Skin epidermis (tissue), 12 donors: ENCODE results near the gene GNG12.
A peak's percentile ranks its signal among the peaks of the same experiment; 100 is the strongest.

ENCODE experiments used
- H3K27ac ChIP-seq, 21 experiments: fragments of 200-600 bp; sonication (generic) in 11 of 21; one replicate each; pipeline ENCODE4 v1.5.0; 2020; ENCODE audit warnings: mild to moderate bottlenecking in 3 of 21, inconsistent platforms in 2 of 21, moderate library complexity in 2 of 21
- H3K4me3 ChIP-seq, 7 experiments: fragments of 200-600 bp; sonication (generic) in 2 of 7; one replicate each; pipeline ENCODE4 v1.5.0; 2020; ENCODE audit warnings: inconsistent platforms in 2 of 7, mild to moderate bottlenecking in 2 of 7, moderate library complexity in 1 of 7

Gene GNG12

DNA sequence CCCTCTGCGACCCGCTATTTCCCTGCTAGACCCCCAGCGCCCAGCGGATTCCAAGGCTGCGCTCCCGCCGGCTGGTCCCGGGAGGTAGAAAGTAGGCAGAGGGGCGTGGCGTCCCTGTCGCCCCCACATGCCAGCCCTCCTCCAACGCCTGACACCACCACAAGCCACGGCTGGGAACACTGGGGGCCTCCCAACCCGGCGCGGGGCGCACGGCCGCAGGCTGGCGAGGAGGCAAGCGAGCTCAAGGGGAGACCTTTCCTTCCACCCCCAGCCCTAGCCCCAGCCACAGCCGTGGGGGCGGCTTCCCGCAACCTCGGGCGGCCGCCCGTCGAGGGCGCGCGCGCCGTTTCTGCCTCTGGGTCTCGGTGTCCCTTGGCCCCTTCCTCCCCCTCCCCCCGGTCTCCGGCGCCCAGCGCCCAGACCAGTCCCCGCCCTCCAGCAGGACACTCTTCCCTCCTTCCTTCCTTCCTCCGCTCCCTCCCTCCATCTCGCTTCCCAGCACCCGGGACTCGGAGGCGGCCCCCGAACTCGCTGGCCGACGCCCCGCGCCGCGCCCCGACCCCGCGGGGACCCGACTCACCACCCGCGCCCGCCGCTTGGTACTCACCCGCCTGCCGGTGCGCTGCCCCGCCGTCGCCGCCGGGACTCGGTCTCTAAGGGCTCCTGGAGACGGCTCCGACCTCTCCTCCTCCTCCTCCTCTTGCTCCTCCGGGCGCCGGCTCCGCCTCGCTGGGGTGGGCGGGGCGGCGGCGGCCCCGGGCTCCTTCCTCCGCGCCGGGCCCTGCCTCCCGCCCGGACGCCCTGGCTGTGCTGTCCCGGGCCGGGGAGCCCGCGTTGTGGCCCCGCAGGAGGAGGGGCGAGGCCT, at the start of gene GNG12:
TSS of gene GNG12 (minus strand) at position 731 of the 865 bp plus-strand sequence. CDS start 125,781 bp downstream, outside the sequence.
- Histone ChIP-seq H3K4me3 (peak within 1 kb of the TSS; percentile 53 to 90 (median 71)), H3K27ac (peak within 1 kb of the TSS; percentile 68 to 97 (median 88))

DNA sequence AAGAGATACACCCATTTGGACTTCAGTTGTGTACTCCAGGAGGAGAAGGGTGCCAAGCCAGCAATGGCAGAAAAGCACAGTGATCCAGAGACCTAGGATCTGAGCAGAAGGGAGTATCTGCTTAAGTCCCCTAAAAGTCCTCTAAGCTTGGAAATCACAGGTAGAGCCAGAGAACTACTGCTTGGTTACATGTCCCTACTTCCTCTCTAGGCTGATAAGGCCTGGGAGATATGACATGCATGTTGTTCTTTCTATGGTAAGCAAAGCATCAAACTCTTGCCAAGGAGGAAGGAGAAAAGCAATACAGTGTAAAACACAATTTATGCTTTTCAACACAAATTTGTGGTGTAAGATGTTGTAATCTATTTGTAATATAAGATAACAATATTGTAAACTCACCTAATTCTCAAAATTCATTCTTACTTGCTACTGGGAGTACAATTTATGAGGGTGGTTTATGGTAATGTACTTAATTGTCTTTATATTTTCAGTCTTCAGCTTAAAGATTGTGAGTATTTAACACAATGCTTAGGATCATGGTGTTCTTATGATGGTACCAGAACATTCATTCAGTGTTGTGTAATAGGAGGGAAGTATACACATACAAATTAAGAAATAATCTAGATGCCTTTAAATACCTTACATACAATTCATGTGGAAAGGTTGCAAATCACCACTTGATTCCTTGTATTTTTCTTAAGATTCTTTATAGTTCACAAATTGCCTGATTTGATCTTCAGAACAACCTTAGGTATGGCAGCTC, 49.1 kb upstream of the GNG12 start:
- H3K27ac ChIP-seq = no peak overlapping the region
- H3K4me3 ChIP-seq = no peak overlapping the region

DNA sequence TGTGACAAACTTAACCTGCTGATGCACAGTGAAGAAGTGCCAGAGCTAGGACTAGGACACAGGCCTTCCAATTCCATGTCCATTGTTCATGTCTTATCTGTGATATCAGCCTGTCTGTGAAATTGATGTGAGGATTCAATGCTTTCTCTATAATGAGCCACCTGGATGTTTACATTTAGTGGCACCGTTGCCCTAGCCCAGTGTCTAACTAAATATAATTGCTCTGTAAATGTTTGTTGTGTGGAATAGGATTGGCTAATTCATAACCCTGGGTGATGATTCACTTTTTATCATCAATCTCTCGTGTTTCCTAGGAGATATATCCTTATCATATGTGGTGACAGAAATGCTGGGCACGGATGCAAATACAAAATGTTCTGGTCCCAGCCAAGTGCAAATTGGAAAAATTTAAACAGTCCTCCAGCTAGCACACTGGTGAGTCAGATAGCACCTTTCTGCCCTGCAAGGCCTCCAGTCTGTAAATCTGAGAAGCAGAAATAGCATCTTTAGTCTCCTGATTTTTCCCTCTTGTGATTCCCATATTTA, 46.9 kb upstream of the GNG12 start:
- no peak overlapping the region for H3K4me3 ChIP-seq
- H3K27ac ChIP-seq = no peak overlapping the region

DNA sequence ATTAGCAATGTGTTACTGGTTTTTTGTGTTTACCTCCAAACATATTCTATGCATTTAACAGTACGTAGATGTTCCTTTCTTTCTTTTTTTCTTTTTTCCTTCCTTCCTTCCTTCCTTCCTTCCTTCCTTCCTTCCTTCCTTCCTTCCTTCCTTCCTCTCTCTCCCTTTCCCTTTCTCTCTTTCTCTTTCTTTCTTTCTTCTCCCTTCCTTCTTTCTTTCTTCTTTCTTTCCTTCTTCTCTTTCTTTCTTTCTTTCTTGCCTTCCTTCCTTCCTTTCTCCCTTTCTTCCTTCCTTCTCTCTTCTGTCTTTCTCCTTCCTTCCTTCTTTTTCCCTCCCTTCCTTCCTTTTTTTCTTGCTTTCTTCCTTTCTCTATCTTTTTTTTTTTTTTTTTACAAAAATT, 46.2 kb upstream of the GNG12 start:
- Histone ChIP-seq H3K27ac (no peak overlapping the region), H3K4me3 (no peak overlapping the region)

DNA sequence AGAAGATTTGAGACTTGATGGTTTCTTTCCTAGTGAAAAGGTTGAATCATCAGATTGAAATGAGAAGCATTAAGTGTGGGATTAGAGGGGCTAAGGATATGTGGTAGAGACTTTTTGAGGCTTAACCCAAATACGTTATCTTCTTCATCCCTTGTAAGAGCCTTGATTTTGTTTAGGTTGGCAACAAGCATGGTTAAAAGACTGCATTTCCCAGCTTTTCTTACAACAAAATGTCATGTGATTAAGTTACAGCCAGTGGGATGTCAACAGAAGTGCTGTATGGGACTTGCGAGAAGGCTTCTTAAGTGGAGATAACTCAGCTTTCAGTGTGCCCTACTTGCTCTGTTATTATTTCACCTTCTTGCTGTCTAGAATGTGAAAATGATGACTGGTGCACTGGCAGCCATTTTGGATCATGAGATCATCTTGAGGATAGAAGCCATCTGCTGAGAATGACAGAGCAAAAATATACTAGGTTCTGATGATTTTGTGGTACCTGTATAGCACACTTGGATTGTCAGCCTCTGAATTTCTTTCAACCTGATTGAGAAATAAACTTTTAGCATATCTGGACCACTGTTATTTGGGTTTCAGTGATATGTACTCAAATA, 41.3 kb upstream of the GNG12 start:
- no peak overlapping the region for H3K27ac ChIP-seq

DNA sequence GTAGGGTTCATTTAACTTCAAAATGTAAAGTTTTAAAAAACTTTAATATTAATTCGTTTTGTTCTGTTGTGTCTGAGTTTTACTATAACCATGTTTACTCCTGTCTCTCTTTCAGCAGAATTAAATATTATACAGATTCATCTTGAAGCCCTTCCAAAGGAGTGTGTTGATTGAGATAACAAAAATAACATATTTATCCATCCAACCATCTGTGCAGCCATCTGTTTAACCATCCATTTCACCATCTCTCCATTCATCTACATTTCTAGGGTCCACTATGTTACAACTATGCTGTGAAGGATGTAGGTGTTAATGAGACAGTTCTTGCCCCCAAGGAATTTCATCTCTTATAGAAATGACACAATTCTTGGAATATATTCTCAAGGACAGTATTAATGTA, 36.0 kb upstream of the GNG12 start:
- no peak overlapping the region for H3K27ac ChIP-seq
- no peak overlapping the region for H3K4me3 ChIP-seq

More for the DNA sequence above, 41.3 kb upstream of the GNG12 start:
- H3K4me3 ChIP-seq = no peak overlapping the region

DNA sequence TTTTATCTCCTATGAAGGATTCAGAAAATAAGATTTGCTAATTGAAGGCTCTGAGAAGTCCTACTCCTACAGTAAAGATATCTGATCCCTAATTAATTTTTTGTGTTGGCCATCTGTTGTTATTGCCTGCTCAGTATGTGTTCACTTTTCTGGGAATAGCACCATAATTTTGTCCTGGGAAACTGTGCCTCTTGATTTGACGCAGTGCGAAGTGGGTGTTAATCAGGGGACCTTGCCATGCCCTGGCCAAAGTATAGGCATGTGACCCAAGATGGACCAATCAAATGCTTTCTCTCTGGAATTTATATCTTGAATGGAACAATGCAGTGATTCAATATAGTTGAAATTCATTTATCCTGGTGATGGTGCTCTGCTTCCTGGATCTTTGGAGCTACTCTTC, 30.4 kb upstream of the GNG12 start:
- Histone ChIP-seq H3K4me3 (no peak overlapping the region), H3K27ac (no peak overlapping the region)

DNA sequence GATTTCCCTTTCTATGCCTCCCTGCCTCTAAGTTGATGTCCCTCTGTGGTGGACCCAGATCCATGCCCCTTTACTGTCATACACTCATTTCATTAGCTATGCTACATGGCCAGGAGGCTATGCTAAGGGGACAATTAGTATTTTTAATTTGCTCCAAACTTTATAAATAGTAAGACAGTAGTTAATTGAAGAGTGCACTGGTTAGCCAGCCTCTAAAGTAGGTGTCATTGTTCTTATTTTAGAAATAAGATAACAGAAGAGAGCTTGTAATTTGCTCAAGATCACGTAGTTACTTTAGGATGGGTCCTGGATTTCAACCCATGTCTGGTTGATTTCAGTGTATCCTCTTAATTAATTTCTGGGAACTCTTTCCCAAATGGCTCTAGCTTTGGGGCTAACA, 29.4 kb upstream of the GNG12 start:
- H3K4me3 ChIP-seq = no peak overlapping the region
- H3K27ac ChIP-seq = no peak overlapping the region

DNA sequence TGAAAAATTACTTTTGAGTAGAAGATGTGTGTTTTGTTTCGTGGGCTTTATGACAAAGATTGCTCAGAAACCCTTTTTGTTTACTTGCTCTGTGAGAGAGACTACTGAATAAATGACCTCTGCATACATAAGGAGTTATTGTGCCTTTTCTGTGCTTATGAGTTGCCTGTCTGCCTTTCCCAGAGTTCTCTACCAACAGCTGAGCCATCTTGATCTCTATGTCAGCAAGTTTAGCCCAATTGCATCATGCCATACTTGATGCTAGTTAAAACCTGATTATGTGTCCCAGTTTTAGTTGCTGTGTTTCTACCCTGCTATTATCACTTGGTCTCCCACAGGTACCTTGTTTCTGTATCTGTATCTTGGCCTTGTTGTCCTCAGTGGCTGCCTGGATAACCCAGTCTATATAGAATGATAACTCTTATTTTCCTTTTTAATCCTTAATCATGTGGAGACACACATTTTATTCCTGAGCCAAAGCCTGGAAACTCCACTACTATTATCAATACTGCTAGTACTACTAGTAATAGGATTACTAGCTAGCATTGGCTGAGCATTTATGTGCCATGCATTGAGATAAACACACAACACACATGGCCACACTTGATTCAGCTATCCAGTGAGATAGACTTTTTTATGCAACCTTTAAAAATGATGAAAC, 28.7 kb upstream of the GNG12 start:
- H3K27ac ChIP-seq = no peak overlapping the region
- no peak overlapping the region for H3K4me3 ChIP-seq

DNA sequence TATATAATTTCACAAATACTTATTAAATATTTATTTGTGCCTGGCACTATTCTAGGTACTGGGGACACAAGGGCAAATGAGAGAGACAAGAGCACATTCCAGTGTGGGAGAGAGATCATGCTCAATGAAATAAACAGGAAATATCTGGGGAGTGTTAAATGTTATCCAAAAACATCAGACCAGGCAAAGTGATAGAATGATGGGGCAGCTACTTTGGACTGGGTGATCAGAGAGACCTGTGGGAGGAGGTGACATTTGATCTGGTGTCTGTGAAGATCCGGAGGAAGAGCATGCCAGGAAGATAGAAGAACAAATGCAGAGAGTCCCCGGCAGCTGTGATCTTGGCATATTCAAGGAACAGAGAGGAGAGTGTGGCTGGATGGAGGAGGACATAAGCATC, 27.5 kb upstream of the GNG12 start:
- H3K27ac ChIP-seq = no peak overlapping the region
- H3K4me3 ChIP-seq = no peak overlapping the region

DNA sequence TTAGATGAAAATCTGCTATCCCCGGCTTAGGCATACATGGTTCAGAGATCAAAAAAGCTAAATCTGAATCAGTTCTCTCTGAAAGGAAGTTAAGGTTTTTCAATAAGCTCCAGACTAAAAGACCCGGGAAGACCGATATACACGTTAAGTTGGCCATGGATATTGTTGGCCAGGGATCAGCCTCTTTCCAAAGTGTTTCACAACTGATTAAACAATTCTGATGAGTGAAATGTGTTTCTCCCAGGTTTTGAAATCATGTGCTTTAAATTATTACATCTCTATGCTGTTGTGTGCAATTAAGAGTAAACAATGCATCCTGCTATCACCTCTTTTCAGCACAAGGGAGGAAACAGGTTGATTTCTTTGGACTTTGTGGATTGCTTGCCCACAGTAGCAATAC, 23.7 kb upstream of the GNG12 start:
- H3K4me3 ChIP-seq = no peak overlapping the region
- no peak overlapping the region for H3K27ac ChIP-seq

DNA sequence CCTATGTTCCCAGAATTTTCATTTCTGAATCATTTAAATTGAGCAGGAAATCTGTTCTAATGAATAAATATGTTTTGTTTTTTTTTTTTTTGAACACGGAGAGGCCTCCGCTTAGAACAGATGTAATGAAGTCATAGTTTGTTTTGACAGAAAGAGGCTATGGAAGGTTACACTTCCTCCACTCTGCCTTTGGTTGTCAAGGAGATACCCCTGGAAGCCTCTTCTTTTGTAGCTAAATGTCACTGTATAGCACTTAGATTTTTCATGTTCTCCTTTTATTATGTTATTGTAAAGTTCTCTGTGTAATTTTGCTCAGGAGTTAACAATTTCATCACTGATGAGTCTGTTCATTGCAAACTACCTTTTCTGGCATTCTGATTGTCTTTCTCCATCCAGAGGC, 22.7 kb upstream of the GNG12 start:
- H3K4me3 ChIP-seq = no peak overlapping the region
- H3K27ac ChIP-seq = no peak overlapping the region

DNA sequence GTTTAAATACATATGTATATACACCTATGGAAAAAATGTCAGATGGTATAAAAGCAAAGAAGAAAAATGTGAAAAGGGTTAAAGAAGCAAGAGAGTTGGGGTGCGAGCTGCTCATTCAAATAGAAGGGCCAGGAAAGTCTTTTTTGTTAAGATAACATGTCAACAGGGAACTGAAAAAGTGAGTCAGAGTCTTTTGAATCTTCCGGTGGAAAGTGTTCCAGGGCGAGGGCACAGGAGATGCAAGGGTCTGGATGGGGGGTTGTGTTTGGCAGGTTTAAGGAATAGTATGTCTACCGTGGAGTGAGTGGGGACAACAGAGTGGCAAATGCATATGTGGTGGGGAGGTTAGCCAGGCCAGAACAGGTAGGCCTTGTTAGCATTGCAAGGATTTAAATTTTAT, 22.2 kb upstream of the GNG12 start:
- Histone ChIP-seq H3K4me3 (no peak overlapping the region), H3K27ac (no peak overlapping the region)

DNA sequence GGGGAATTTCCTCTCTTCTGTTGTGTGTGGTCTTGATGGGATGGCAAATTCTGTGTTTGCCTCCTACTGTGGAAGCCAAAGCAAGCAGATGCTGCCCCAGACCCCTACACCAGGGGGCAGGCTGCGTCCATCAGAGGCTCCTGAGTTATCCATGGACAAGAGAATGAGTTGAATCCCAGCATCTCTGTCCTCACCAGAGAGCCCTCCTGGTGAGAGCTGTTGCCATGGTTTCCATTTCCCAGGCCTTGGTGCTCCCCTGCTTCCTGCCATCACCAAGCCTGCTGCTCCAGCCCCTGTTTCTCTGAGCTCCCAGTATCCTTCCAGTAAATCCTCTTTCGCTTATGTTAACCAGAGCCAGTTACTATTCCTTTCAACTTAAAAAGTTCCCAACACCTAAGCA, 20.4 kb upstream of the GNG12 start:
- no peak overlapping the region for H3K27ac ChIP-seq
- H3K4me3 ChIP-seq = no peak overlapping the region

DNA sequence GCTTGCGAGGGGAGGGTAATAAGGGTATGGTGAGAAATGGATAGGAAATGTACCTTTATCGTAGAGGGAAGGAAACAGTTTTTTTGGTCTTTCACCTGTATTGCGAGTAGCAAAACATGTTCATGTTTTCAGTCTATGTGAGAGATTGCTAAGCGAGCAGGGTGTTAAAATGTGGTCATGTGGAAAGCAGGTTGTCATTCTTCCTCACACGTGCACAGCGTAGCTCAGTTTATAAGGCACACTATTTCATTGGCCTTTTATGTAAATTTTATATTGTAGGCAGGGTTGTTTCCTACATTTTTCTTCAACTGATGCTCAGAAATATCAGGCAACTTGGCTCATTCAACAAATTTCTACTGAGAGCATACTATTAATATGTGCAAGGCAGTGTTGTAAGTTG, 18.5 kb upstream of the GNG12 start:
- Histone ChIP-seq H3K4me3 (no peak overlapping the region), H3K27ac (no peak overlapping the region)

DNA sequence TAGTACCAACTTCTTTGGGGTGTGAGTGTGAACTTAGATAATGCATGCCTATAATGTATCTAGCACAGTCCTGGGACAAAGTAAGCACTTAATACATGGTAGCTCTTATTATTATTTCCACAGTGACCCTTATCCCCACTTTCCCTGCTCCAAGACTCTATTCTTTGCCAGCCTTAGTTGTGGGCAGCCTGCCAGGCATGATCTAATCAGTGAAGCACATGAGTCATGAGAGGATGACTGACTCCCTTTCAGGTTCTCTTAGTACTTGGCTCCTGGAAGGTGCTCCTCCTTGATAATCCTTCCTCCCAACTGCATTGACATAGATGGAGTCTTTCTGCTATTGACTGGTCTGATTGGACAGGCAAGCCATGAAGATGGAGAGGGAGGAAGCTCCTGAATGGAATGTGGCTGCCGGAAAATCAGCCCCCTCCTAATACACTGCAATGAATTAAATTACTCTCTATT, 17.4 kb upstream of the GNG12 start:
- H3K27ac ChIP-seq = peak overlapping the region in 5 of 21 experiments; percentile 13 to 72 (median 32)
- H3K4me3 ChIP-seq = no peak overlapping the region

DNA sequence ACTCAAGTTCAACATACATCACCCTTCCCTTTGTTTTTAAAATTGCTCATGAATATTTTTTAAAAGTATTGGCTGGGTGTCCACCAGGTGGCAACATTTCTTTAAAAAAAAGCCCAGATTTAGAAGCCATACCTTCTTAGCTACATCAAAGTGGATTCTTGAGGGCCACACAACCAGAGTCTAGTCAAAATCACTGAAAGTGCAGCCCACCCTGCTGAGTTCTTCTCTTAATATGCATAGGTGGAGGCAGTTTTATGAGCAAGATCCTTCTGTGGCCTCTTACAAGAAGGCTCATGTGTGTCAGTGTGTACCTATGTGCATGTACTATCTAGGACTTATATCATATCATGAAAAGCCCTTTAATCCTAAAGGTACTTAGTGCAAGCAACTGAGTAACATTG, 16.9 kb upstream of the GNG12 start:
- Histone ChIP-seq H3K27ac (peak overlapping the region in 6 of 21 experiments; percentile 13 to 72 (median 35)), H3K4me3 (no peak overlapping the region)

DNA sequence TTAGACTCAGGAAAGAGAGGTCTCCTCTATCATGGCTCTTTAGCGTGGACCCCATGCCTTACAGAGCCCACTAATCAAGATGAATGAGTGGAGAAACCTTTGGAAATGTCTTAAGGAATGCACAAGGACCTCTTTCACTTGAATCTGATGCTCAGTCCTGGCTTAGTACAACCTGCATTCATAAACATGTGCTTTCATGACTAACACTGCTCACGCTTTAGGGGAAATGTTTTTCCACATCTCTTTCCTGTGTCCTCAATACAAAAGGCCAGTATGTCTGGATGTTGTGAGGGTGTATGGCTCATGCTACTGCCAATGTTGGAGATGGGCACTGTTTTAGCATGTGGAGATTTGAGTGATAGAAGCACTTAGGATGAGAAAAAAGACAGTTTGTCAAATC, 14.2 kb upstream of the GNG12 start:
- Histone ChIP-seq H3K4me3 (no peak overlapping the region), H3K27ac (peak overlapping the region in 11 of 21 experiments; percentile 23 to 72 (median 60))

DNA sequence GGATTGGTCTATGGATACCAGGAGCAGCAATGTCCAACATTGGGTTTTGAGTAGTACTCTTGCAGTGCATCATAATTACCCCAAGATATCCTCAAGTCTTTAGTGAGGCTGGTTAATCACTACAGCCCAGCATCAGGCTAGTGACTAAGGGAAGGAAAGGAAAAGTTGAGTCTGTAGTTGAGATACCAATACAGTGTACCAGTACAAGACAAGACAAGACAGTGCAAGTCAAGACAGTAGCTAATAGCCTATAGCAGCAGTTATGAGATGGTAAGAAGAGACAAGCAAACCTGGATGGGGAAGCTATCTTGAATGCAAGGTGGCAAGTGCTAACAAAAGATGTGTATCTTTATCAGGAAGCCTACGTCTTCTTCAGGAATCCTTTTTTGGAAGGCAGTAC, 13.3 kb upstream of the GNG12 start:
- H3K4me3 ChIP-seq = no peak overlapping the region
- H3K27ac ChIP-seq = peak overlapping the region in 9 of 21 experiments; percentile 4 to 65 (median 60)

DNA sequence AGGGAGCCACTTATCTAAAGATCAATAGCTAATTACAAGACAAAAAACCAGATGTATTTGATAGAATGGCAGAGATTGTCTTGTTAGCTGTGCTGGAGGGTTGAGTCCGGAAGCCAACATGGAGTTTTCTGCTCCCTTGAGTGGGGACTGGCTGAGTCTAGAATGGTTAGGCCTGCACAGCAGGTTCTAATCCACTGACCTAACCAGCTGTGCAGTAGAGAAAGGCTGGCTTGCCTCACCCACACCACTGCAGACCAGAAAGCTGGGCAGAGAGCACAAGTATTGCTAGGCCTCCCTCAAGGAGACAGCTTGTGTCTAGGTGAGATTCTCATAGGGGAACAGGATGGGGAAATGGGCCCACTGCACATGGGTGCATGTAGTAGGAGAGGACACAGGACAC, 11.7 kb upstream of the GNG12 start:
- Histone ChIP-seq H3K4me3 (no peak overlapping the region), H3K27ac (peak overlapping the region in 6 of 21 experiments; percentile 19 to 65 (median 28))
